ENCODE results near the gene FUT8.

Gene FUT8

GRCh38 chr14:65387171-65387570, 25.4 kb upstream of the FUT8 start (continued):
- TF ChIP-seq ARNTL (CRISPR knock-in tag; IDR thresholded peaks at IDR 0.05; ENCODE audit: borderline replicate concordance, low read depth) (no peak), TCF4 (CRISPR knock-in tag; IDR thresholded peaks at IDR 0.05; ENCODE audit: borderline replicate concordance) (no peak), GLIS3 (CRISPR knock-in tag; IDR thresholded peaks at IDR 0.05) (no peak), ZFP3 (CRISPR knock-in tag; IDR thresholded peaks at IDR 0.05) (no peak), ZNF70 (CRISPR knock-in tag; IDR thresholded peaks at IDR 0.05) (no peak), OSR1 (CRISPR knock-in tag; IDR thresholded peaks at IDR 0.05) (no peak), ESRRG (CRISPR knock-in tag; IDR thresholded peaks at IDR 0.05) (no peak)

- no peak for ATAC-seq
These were observed 24.9 kb upstream of the FUT8 start for GRCh38 chr14:65387628-65388027.

GRCh38 chr14:65392296-65392695, 20.2 kb upstream of the FUT8 start:
- no peak for ATAC-seq
- TF ChIP-seq ZNF565 (CRISPR knock-in tag; conservative IDR thresholded peaks at IDR 0.05; ENCODE audit: low read depth) (no peak), ISL1 (CRISPR knock-in tag; IDR thresholded peaks at IDR 0.05) (no peak), GLIS3 (CRISPR knock-in tag; IDR thresholded peaks at IDR 0.05) (no peak), PATZ1 (CRISPR knock-in tag; IDR thresholded peaks at IDR 0.05; ENCODE audit: borderline replicate concordance) (no peak), TSHZ2 (CRISPR knock-in tag; IDR thresholded peaks at IDR 0.05) (no peak), ZNF70 (CRISPR knock-in tag; IDR thresholded peaks at IDR 0.05) (no peak)

More at GRCh38 chr14:65387628-65388027, 24.9 kb upstream of the FUT8 start:
- no peak for TF ChIP-seq GLIS3 (CRISPR knock-in tag; IDR thresholded peaks at IDR 0.05)
- no peak for TF ChIP-seq PATZ1 (CRISPR knock-in tag; IDR thresholded peaks at IDR 0.05; ENCODE audit: borderline replicate concordance)
- TF ChIP-seq TSHZ2 (CRISPR knock-in tag; IDR thresholded peaks at IDR 0.05), result no peak
- TF ChIP-seq POU6F1 (CRISPR knock-in tag; IDR thresholded peaks at IDR 0.05; ENCODE audit: borderline replicate concordance, low read depth), result no peak
- no peak for TF ChIP-seq SNAI2 (CRISPR knock-in tag; IDR thresholded peaks at IDR 0.05)
- TF ChIP-seq TOX (CRISPR knock-in tag; IDR thresholded peaks at IDR 0.05; ENCODE audit: borderline replicate concordance), result no peak
- no peak for TF ChIP-seq ARNTL (CRISPR knock-in tag; IDR thresholded peaks at IDR 0.05; ENCODE audit: borderline replicate concordance, low read depth)
- no peak for TF ChIP-seq CSRNP3 (CRISPR knock-in tag; IDR thresholded peaks at IDR 0.05)
- TF ChIP-seq CSDC2 (CRISPR knock-in tag; IDR thresholded peaks at IDR 0.05), result no peak
- TF ChIP-seq RARB (CRISPR knock-in tag; IDR thresholded peaks at IDR 0.05), result no peak
- no peak for TF ChIP-seq TCF4 (CRISPR knock-in tag; IDR thresholded peaks at IDR 0.05; ENCODE audit: borderline replicate concordance)
- no peak for TF ChIP-seq OSR1 (CRISPR knock-in tag; IDR thresholded peaks at IDR 0.05)
